Retinal pigment epithelial cell (primary cell): ENCODE results near the gene TRIM17.

Source experiments
- DNase-seq: peaks from one replicate; pipeline ENCODE4 v3.0.0-alpha.2; 2010; ENCODE audit warnings: low read depth
- H3K4me3 ChIP-seq: 2 replicates; pipeline ENCODE4 v1.5.1; 2011; ENCODE audit warnings: mild to moderate bottlenecking, low read length, control low read depth, moderate library complexity
- CTCF ChIP-seq: conservative IDR thresholded peaks from 2 replicates; pipeline ENCODE4 v1.5.1; 2011; ENCODE audit warnings: low read depth, low read length, control low read depth, inconsistent platforms

The TRIM17 gene

DNA sequence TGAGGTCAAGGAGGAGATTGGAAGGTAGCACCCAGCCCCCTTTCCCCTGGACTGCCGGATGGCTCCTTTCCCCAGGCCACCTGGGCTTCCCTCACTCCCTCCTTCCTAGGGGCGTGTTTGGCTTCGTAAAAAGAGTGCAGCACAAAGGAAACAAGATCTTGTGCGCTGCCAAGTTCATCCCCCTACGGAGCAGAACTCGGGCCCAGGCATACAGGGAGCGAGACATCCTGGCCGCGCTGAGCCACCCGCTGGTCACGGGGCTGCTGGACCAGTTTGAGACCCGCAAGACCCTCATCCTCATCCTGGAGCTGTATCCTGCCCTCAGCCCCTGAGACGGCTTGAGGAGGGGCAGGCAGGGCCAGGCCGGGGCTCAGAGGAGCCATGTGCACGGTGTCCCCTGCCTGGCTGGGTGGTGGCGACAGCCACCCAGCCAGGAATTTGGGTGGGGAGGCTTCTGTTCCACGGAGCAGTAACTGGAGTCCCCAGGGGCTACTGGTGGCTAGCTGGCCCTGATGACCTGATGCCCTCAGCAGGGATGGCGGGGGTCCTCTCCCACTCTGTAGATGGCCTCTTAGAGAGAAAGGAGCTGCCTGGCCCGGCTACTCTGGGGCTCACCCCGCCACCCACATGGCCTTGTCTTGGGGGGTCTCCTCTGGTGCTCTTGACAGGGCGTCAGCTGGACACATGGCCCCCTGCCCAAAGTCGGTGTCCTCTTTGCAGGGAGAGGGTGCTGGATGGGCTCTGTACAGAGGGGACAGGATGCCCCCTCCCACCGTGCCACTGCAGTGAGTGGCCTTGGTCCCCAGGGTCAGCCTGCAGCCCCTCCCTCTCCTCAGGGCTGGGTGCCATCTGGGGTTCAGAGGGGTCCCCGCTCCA, 49.6 kb downstream of the TRIM17 start:
- no peak for DNase-seq
- no peak overlapping the region for H3K4me3 ChIP-seq
- TF ChIP-seq CTCF = no peak

GRCh38 chr1:228366062-228366865, 50.4 kb downstream of the TRIM17 start:
- H3K4me3 ChIP-seq = no peak overlapping the region
- DNase-seq = no peak
- no peak for TF ChIP-seq CTCF

DNA sequence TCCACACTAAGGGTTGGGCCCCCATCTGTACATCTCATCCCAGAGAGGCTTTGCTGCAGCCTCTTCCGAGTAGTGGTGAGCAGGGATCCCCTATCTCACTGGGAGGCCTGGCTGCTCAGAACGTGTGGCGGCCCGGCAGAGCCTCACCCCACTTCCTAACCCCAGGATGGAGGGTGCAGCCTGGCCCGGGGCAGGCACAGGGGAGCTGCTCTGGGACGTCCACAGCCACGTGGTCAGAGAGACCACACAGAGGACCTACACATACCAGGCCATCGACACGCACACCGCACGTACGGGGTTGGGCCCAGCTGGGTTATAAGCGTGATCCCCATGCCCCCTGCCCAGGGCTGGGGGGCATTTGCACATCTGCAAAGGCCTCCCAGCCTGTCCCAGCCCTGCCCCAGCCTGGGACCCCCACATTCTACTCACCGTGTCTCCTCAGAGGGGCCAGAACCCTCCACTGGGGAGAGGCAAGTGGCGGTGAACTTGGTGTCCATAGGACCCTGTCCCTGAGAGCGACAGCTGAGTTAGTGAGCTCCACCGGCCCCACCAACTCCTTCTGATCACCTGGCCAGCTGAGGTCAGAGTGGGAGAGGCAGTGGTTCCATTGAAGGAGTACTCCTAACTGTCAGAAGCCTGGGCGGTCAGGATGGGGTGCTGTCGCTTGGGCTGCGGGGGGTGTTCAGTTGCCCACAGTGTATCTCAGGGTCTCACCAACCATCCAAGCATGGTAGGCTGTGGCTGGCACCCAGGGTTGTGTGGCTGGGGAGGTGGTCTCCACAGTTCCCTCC, 51.2 kb downstream of the TRIM17 start:
- no peak for DNase-seq
- no peak for TF ChIP-seq CTCF
- no peak overlapping the region for H3K4me3 ChIP-seq

- TF ChIP-seq CTCF = no peak
- no peak overlapping the region for H3K4me3 ChIP-seq
- DNase-seq = no peak
Measured at GRCh38 chr1:228364706-228365213, 51.9 kb downstream of the TRIM17 start.

- TF ChIP-seq CTCF = no peak
Measured at GRCh38 chr1:228364068-228364705, 52.5 kb downstream of the TRIM17 start.

GRCh38 chr1:228363686-228364067, 53.0 kb downstream of the TRIM17 start:
- TF ChIP-seq CTCF = no peak
- no peak for DNase-seq
- H3K4me3 ChIP-seq = no peak overlapping the region

More at GRCh38 chr1:228364068-228364705, 52.5 kb downstream of the TRIM17 start:
- no peak overlapping the region for H3K4me3 ChIP-seq
- DNase-seq = no peak
